WTC11 (cell line): Measurements from ENCODE around the gene SAXO2. TPM values are rescaled to one million over a fixed set of nuclear protein-coding genes. Genes with fewer than 3 reads are reported as not detected.
"Not testable (repeated sequence)": the region's sequence is repeated elsewhere in the genome, so short reads cannot be mapped to it uniquely, and the experiment has no call there.

Source experiments
- ATAC-seq: fragments of 200-7000 bp; cut with Tn5 transposase; 2 replicates; pipeline ENCODE4 v1.10.0; 2021; ENCODE audit warnings: mild to moderate bottlenecking, moderate library complexity
- CTCF ChIA-PET: fragments of 300-600 bp; sonication (Branson Sonifier 250); formaldehyde crosslinking; loops from one replicate; lab custom pipeline; 2021; ENCODE audit warnings: antibody characterized with exemption; lab: Charles Lee
- POLR2A ChIA-PET: fragments of 350-600 bp; sonication (Branson Sonifier 250); formaldehyde crosslinking; loops from one replicate; lab custom pipeline; 2021; ENCODE audit warnings: antibody characterized with exemption; lab: Charles Lee
- DNase-seq: peaks from one replicate; pipeline ENCODE4 v3.0.0; 2021; ENCODE audit warnings: low spot score
- H3K27ac Mint-ChIP-seq: 2 replicates; pipeline ENCODE4 v1.8.0; 2021; ENCODE audit warnings: mixed read lengths
- H3K27me3 Mint-ChIP-seq: 2 replicates; pipeline ENCODE4 v1.8.0; 2021; ENCODE audit warnings: low read depth, mild to moderate bottlenecking, moderate library complexity, mixed read lengths
- H3K36me3 Mint-ChIP-seq: 2 replicates; pipeline ENCODE4 v1.8.0; 2021; ENCODE audit warnings: mixed read lengths
- H3K4me1 Mint-ChIP-seq: 2 replicates; pipeline ENCODE4 v1.8.0; 2022; ENCODE audit warnings: mixed read lengths
- H3K4me3 Mint-ChIP-seq: 2 replicates; pipeline ENCODE4 v1.8.0; 2021; ENCODE audit warnings: mild to moderate bottlenecking, moderate library complexity, mixed read lengths
- H3K9me3 Mint-ChIP-seq: 2 replicates; pipeline ENCODE4 v1.8.0; 2021; ENCODE audit warnings: mixed read lengths
- ATF1 ChIP-seq: sonication (generic); formaldehyde crosslinking; IDR thresholded peaks from 2 replicates; pipeline ENCODE4 v1.8.1; 2023; ENCODE audit warnings: mild to moderate bottlenecking, moderate library complexity, missing genetic modification reagents
- ATF3 ChIP-seq: sonication (generic); formaldehyde crosslinking; conservative IDR thresholded peaks from 2 replicates; pipeline ENCODE4 v1.8.1; 2022; ENCODE audit warnings: mild to moderate bottlenecking, missing genetic modification reagents
- CTCF ChIP-seq: fragments of 200-600 bp; IDR thresholded peaks from 2 replicates; pipeline ENCODE4 v1.8.0; 2022; ENCODE audit warnings: antibody characterized with exemption
- GABPB1 ChIP-seq: sonication (generic); formaldehyde crosslinking; IDR thresholded peaks from 2 replicates; pipeline ENCODE4 v1.8.1; 2023; ENCODE audit warnings: mild to moderate bottlenecking, missing genetic modification reagents
- KAT7 ChIP-seq: sonication (generic); formaldehyde crosslinking; IDR thresholded peaks from 2 replicates; pipeline ENCODE4 v1.8.1; 2023; ENCODE audit warnings: missing genetic modification reagents, mild to moderate bottlenecking, borderline replicate concordance
- NFYB ChIP-seq: sonication (generic); formaldehyde crosslinking; conservative IDR thresholded peaks from 2 replicates; pipeline ENCODE4 v1.8.0; 2022; ENCODE audit warnings: low read depth, missing genetic modification reagents
- ZBTB21 ChIP-seq: sonication (generic); formaldehyde crosslinking; IDR thresholded peaks from 2 replicates; pipeline ENCODE4 v1.8.1; 2023; ENCODE audit warnings: mild to moderate bottlenecking, missing genetic modification reagents, borderline replicate concordance
- ZNF317 ChIP-seq: sonication (generic); formaldehyde crosslinking; IDR thresholded peaks from 2 replicates; pipeline ENCODE4 v1.8.1; 2023; ENCODE audit warnings: low read depth, mild to moderate bottlenecking, moderate library complexity, missing genetic modification reagents, borderline replicate concordance
- total RNA-seq: library from RNA; stranded (reverse); gene quantifications from 3 replicates; pipeline ENCODE4 v1.2.3, GENCODE V29; 2021
- TF ChIP-seq, protein P1 (sequence below): sonication (generic); formaldehyde crosslinking; IDR thresholded peaks from 2 replicates; pipeline ENCODE4 v1.8.1; 2022; ENCODE audit warnings: mild to moderate bottlenecking, missing genetic modification reagents, moderate library complexity, borderline replicate concordance
- TF ChIP-seq, protein P2 (sequence below): sonication (generic); formaldehyde crosslinking; IDR thresholded peaks from 2 replicates; pipeline ENCODE4 v1.8.1; 2022; ENCODE audit warnings: low read depth, mild to moderate bottlenecking, moderate library complexity, missing genetic modification reagents, borderline replicate concordance

SAXO2 gene
- total RNA-seq, 1 experiment from 2014 or later, result 2.7 TPM

DNA sequence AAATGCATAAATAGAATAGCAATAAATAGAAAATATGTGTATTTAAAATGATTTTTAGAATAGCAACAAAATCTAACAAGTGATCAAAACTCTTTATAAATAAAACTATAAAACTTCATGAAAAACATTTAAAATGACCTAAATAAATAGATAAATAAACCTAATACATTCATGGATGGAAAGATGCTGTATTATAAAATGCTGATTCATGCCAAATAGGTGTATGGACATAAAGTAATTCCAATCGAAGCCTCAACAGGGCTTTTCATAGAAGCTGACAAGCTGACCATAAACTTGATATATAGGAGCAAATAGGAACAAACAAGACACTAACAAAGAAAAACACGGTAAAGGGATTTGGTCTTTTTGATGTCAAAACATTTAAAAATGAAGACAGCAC lies 46.5 kb upstream of the SAXO2 start:
- ATAC-seq, H3K9me3 Mint-ChIP-seq, H3K27me3 Mint-ChIP-seq, H3K27ac Mint-ChIP-seq, H3K4me1 Mint-ChIP-seq, POLR2A ChIA-PET, DNase-seq, CTCF ChIA-PET, H3K4me3 Mint-ChIP-seq: not testable (repeated sequence)
- H3K36me3 Mint-ChIP-seq, result peaks cover 11% of the 10 kb centered on the region

GRCh38 chr15:82221535-82221934 lies 41.1 kb upstream of the SAXO2 start:
- H3K4me1 Mint-ChIP-seq, H3K9me3 Mint-ChIP-seq, H3K27ac Mint-ChIP-seq, H3K4me3 Mint-ChIP-seq, POLR2A ChIA-PET, H3K27me3 Mint-ChIP-seq: not testable (repeated sequence)
- CTCF ChIA-PET, result interaction anchor here (0.6 to 1.0 kb wide), 5 partner anchors 26 to 340 kb away, joined by 3 to 6 read pairs (median 3); partner anchors contain the start of genes EFL1 and SAXO2
- ATAC-seq, result peak; percentile 69
- peaks cover 13% of the 10 kb centered on the region for H3K36me3 Mint-ChIP-seq
- DNase-seq, result peak; percentile 29

GRCh38 chr15:82228750-82229149 lies 33.9 kb upstream of the SAXO2 start:
- H3K4me3 Mint-ChIP-seq, result no peak overlapping the region
- ChIA-PET POLR2A (no interaction called here), CTCF (no interaction called here)
- H3K27me3 Mint-ChIP-seq, result no peaks in the 10 kb centered on the region
- H3K27ac Mint-ChIP-seq, result no peak overlapping the region
- H3K36me3 Mint-ChIP-seq, result peaks cover 13% of the 10 kb centered on the region
- ATAC-seq (no peak), DNase-seq (no peak)
- no peaks in the 10 kb centered on the region for H3K9me3 Mint-ChIP-seq
- TF ChIP-seq GABPB1, result no peak
- TF ChIP-seq ZNF317 (CRISPR knock-in tag), result no peak
- TF ChIP-seq NFYB (CRISPR knock-in tag), result no peak
- H3K4me1 Mint-ChIP-seq, result no peaks in the 10 kb centered on the region

- DNase-seq, result no peak
- H3K27ac Mint-ChIP-seq, result no peak overlapping the region
- H3K4me3 Mint-ChIP-seq, result no peak overlapping the region
- ATAC-seq, result no peak
- H3K27me3 Mint-ChIP-seq, result no peaks in the 10 kb centered on the region
- no peaks in the 10 kb centered on the region for H3K4me1 Mint-ChIP-seq
- H3K36me3 Mint-ChIP-seq, result peaks cover 11% of the 10 kb centered on the region
- ChIA-PET POLR2A (interaction anchor here (0.6 kb wide), 1 partner anchor 13 kb away, joined by 3 read pairs; no protein-coding TSS in a partner anchor), CTCF (no interaction called here)
- TF ChIP-seq, protein P1, sequence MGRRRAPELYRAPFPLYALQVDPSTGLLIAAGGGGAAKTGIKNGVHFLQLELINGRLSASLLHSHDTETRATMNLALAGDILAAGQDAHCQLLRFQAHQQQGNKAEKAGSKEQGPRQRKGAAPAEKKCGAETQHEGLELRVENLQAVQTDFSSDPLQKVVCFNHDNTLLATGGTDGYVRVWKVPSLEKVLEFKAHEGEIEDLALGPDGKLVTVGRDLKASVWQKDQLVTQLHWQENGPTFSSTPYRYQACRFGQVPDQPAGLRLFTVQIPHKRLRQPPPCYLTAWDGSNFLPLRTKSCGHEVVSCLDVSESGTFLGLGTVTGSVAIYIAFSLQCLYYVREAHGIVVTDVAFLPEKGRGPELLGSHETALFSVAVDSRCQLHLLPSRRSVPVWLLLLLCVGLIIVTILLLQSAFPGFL (CRISPR knock-in tag), result no peak
- TF ChIP-seq ZBTB21 (CRISPR knock-in tag) (no peak), ATF1 (CRISPR knock-in tag) (no peak)
- no peaks in the 10 kb centered on the region for H3K9me3 Mint-ChIP-seq
Observed at GRCh38 chr15:82231233-82231632, 31.4 kb upstream of the SAXO2 start.

DNA sequence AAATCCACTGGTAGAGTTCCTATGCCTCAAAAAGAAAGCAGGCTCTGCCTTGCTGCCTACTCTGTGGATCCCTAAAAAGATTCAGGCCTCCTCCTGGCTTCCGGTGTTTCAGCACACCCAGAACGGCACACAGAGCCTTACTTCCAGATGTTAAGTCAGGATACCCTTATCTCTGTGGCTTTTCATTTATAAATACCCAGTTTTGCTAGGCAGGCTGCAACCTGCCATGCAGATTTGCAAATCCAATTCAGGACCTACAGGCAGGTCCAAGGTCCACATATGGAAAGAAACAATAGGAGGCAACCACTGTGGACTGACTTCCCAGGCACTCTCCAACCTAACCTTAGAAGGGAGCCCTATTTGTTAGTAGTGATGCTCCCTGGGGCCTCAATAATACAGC lies 30.8 kb upstream of the SAXO2 start:
- ChIA-PET POLR2A (no interaction called here), CTCF (no interaction called here)
- Mint-ChIP-seq H3K9me3 (no peaks in the 10 kb centered on the region), H3K4me3 (no peak overlapping the region), H3K36me3 (peaks cover 5% of the 10 kb centered on the region), H3K27ac (no peak overlapping the region), H3K4me1 (no peaks in the 10 kb centered on the region), H3K27me3 (no peaks in the 10 kb centered on the region)
- TF ChIP-seq ATF3, result no peak
- TF ChIP-seq CTCF, result no peak
- TF ChIP-seq, protein P2, sequence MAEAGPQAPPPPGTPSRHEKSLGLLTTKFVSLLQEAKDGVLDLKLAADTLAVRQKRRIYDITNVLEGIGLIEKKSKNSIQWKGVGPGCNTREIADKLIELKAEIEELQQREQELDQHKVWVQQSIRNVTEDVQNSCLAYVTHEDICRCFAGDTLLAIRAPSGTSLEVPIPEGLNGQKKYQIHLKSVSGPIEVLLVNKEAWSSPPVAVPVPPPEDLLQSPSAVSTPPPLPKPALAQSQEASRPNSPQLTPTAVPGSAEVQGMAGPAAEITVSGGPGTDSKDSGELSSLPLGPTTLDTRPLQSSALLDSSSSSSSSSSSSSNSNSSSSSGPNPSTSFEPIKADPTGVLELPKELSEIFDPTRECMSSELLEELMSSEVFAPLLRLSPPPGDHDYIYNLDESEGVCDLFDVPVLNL (CRISPR knock-in tag), result no peak
- no peak for TF ChIP-seq KAT7 (CRISPR knock-in tag)
- DNase-seq (no peak), ATAC-seq (peak; percentile 50)

- POLR2A ChIA-PET, CTCF ChIA-PET, H3K27ac Mint-ChIP-seq, H3K27me3 Mint-ChIP-seq, H3K9me3 Mint-ChIP-seq, DNase-seq, H3K4me3 Mint-ChIP-seq, ATAC-seq, H3K4me1 Mint-ChIP-seq: not testable (repeated sequence)
- H3K36me3 Mint-ChIP-seq, result peaks cover 25% of the 10 kb centered on the region
Observed at GRCh38 chr15:82237944-82238534, 24.6 kb upstream of the SAXO2 start.
